ENCODE data around the gene EXOC6B.

The EXOC6B gene

DNA sequence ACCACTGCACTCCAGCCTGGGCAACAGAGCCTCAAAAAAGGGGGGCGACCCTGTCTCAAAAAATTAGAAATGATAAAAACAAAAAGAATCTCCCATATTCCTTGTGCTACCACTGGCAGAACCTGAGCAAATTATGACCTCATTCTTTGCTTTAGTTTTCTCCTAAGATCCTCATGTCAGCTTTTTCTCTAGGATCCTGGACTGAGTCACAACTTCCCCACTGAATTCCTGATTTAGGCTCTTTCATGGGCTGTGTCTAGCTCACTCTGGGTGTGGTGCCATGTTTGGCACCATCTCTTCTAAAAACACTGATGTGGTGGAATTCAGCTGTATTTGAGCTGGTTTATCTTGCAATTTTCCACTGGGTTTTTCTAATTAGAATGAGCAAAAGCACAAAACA is 37.1 kb downstream of the EXOC6B start:
- DNase-seq, result no peak

DNA sequence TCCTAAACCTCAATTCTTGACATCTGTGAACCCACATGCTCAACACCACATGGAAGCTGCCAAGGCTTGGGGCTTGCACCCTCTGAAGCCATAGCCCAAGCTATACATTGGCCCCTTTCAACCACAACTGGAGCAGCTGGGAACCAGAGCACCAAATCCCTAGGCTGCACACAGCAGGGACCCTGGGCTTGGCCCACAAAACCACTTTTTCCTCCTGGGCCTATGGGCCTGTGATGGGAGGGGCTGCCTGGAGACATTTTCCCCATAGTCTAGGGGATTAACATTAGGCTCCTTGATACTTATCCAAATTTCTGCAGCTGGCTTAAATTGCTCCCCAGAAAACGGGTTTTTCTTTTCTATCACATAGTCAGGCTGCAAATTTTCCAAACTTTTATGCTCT is 40.3 kb downstream of the EXOC6B start:
- DNase-seq, result no peak

DNA sequence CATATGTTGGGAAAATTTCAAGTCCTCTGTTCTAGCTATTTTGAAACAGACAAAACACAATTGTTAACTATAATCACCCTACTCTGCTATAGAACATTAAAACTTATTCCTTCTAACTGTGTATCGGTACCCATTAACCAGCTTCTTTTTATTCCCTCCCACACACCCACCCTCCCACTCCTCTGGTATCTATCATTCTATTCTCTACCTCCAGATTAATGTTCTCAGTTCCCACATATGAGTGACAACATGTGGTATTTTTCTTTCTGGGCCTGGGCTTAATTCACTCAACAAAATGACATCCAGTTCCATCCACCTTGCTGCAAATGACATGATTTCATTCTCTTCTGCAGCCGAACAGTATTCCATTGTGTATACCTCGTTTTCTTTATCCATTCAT is 43.3 kb downstream of the EXOC6B start:
- DNase-seq, result no peak

DNA sequence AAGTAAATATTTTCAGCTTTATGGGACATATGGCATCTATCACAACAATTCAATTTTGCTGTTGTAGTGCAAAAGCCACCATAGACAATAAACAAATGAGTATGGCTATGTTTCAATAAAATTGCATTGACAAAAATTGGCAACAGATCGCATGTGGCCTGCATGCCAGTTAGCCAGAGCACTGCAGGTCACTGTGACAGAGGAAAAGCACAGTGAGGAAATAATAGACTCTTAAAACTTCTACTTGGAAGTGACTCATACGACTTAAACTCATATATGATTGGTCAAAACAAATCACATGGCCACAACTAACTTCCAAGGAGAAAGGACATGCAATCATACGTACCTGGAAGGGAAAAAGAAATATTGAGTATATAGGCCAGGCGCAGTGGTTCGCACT is 44.4 kb downstream of the EXOC6B start:
- no peak for DNase-seq

DNA sequence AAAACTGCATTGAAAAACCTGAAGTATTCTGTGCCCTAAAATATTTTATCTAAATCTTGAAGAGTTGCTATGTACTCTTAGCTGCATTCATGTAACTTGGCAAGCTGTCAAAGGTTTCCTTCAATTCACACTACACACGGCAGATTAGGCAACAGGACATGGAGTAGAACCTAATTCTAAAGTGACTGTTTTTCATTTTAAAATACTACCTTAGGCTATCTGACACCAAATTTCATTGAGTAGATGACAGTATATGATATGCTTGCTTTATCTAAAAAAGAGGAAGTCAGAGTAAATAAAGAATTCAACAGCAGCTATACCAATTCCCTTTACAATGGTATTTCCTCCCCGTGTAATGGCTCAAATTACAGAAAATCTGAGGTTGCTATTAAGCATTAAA is 45.4 kb downstream of the EXOC6B start:
- DNase-seq, result no peak

DNA sequence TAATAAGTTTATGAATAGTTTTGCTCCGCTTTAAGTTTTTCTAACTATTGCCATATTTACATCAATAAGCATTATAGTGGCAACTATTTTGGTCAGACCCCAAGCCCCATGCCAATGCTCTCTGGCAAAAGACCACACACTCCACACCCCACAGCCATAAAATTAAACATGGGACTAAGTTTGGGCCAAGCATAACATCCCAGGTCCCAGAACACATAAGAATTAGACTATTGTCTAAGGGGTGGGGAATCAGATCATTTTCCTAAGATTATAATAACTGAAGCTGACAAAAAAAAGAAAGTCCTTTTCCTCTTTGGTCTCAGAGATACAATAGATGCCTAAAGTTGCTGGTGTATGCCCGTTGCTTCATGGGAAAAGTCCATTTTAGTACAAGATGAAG is 46.3 kb downstream of the EXOC6B start:
- no peak for DNase-seq

DNA sequence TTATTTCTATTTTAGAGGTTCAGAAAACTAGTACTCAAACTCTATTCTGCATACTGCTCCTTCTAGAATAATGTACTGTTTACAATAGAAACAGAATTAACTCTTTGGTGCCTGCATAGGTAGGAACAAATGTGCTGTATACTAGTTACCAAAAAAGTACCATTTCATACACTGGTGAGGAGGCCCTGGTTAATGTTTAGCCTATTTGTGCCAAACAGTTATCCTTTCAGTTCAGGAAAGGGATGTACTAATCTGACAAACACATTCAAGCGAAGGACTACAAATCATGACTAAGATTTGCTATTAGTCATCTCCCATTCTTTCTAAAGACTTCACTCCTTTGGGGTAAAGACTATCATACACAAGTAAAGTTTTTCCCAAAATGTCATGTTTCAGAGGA is 47.4 kb downstream of the EXOC6B start:
- no peak for DNase-seq

DNA sequence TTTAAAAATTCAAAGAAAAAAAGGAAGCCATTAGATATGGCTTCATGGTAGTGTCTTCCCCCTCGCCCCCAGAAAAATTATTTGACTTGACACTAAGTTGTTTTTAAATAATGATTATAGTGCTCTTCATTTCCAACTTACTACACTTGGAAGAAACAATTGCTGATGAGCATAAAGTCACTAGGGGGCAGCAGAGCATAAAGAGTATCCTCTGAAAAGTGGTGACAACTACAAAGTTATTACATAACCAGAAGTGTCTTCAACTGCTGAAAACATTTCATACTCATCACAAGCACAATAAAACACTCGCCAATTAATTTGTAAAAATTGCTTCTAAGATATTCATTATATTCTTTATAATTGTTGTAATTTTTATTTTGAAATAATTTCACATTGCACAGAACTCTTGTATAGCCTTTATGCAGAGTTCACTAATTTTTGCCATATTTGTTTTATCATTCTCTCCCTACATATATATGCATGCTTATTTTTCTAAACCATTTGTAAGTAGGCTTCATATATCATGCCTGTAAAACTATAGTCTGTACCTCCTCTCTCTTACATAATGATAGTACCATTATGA is 54.9 kb downstream of the EXOC6B start:
- DNase-seq, result peak; percentile 26 to 68

DNA sequence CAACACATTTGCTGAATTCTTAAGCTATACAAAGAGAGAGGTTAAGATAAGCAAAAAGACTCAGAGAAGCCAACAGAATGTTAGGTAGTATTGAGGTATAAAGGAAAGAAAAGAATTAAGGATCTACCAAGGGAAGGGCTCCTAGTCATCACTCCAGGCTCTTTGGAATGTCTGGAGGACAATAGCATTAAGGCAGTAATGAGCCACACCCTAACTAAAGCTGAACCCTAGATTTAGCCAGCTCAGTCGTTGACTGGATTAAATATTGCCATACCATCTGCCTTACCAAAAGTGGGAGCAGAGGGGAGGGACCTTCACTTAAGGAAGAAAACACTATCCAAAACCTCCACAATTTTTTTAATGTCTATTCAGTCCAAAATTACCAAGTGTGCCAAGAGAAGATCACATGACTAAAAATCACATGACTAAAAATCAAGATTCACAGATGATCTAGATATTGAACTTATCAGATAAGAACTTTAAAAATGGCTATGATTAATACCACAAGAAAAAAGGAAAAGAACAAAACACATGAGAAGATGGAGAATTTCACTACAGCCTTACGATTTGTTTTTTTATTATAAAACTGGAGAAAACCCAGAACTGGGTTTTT is 59.7 kb downstream of the EXOC6B start:
- DNase-seq, result no peak

DNA sequence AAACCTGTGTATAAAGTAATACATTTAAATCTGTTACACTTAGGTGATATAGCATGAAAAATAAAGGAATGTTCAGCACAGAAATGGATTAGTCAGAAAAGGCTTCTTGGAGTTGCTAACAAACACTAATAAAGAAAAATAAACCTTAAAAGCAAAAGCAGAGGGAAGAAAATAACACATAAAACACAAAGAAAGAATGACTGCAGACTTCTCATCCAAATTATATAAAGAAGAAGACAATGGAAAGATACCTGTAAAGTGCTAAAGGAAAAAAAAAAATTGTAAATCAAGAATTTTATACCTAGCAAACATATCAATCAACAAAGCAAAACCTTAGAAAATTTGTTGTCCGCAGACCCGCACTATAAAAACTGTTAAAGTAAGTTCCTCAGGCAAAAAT is 63.6 kb downstream of the EXOC6B start:
- no peak for DNase-seq

DNA sequence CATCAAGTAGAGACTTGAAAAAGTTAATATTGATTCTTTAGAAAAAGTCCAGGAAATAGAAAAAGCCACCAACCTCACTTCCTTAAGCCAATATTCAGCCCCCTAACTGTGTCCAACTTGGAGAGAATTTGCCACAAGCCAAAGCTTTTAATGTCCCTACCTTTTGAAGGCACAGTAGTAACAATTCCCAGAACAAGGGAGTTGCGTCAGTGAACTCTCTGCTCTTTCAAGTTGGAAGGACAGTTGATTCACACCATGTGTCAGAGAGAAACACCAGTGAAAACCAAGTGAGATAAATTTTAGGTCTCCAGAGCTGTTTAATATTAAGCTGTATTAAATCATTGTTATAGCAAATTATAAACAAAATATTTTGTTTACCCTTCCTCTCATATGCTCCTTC is 66.1 kb downstream of the EXOC6B start:
- DNase-seq, result no peak

DNA sequence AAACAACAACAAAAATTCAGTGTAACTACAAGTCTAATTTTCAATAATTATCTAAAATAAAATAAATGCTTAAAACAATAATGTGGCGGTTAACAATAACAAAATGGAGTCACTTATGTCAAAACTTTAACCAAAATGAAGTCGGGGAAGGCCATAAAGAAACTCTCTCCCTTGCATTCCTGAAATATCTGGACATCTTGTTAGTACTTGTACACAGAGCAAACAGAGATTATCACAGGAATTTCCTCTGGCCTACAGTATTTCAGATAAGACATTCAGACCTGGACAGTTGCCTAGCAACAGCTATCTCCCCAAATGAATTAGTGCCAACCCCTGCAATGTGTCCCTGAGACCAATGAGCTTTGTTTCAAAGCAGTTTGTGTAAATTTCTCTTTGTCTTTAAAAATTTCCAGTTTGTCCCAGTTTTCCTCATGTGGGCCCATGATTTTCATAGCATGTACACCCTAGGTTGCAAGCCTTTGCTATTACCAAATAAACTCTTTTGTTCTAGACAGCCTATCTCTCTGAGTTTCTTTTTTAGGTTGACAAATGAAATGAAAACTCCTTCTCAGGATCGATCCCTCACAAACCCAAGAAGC is 68.6 kb downstream of the EXOC6B start:
- DNase-seq, result no peak

DNA sequence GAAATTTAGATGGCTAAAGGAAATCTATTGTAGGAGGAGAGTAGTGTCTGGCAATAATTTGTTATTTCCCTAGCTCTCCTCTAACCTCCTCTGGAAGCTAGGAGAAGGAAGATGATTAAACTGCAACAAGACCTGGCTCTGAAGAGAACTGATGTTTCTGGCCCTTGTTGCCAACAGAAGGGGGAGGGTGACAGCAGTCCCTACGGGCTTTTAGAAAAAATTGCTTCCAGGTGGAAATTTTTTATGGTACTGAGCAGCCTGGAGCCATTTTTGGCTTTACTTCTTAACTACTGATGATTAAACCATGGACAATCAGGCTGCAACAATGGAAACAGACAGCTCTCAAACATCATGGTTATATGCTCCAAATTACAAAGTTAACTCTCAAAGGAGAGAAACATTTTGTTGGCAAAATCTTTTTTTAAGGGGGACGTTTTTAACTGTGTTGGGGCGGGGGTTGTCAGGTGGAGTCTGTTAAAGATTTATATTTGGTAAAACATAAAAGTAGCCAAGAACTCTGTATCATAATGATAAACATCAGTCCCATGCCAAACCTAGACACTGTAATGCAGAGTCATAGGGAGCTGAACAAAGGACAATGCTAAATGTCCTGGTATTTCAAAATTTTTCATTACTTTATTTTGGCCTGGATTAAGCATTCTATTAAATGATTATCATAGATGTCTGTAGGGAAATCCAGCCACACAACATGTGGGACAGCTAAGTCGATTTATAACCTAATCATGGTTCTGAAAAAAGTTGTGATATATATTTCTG is 70.0 kb downstream of the EXOC6B start:
- DNase-seq, result no peak

DNA sequence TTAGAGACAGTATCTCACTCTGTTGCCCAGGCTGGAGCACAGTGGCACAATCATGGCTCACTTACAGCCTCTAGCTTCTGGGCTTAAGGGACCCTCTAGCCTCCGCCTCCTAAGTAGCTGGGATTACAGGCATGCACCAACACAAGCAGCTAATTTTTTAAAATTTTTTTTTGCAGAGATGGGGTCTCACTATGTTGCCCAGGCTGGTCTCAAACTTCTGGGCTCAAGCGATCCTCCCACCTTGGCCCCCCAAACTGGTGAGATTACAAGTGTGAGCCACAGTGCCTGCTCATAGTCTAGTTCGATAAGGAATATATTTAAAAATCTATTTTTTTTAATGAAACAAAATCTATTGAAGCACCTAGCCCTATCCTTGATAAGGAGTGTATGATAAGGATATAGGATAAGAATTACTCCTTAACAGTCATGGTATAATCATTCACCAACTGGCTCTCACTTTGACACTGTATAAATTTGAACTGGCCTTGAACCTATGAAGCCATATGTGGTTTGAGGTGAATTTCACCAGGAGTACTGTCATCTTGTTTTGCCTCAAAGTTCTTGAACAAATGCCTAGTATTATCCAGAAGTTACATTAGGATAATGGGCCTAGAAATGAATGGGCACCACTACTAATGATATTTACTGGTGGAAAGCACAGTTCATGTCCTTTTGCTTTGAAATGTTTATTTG is 71.1 kb downstream of the EXOC6B start:
- no peak for DNase-seq

DNA sequence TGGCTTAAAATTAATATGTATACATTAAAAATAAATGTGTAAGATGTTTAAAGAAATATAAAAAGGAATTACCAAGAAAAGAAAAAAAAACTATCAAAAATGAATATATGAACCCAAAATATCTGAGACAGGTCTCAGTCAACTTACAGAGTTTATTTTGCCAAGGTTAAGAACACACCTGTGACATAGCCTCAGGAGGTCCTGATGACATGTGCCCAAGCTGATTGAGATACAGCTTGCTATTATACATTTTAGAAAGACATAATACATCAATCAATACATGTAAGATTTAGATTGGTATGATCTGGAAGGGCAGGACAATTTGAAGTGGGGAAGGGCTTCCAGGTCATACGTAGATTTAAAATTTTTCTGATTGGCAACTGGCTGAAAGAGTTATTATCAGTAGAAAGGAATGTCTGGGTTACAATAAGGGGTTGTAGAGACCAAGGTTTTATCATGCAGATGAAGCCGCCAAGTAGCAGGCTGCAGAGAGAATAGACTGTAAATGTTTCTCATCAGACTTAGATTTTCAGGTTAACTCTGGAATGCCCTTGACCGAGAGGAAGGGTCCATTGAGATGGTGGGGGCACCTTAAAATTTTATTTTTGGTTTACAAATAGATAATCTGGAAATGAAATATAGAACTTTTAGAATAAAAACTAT is 74.7 kb downstream of the EXOC6B start:
- DNase-seq, result no peak

DNA sequence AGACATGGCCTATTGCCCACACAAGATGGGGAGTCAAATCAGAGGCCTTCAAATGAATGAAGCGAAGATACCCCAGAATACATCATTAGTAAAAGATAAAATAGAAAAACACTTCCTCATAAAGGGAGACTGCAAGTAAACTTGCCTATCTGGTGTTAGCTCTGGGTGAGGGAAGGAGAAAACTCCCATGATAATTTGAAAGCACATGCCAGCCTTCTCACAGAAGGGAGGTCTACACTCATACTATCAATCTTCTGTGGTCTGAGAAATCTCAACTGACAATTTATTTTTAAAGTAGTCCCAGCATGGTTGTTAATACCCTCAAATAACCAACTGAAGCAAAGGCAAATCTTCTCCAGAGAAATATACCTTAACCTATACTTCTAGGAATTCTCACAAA is 75.4 kb downstream of the EXOC6B start:
- DNase-seq, result no peak

DNA sequence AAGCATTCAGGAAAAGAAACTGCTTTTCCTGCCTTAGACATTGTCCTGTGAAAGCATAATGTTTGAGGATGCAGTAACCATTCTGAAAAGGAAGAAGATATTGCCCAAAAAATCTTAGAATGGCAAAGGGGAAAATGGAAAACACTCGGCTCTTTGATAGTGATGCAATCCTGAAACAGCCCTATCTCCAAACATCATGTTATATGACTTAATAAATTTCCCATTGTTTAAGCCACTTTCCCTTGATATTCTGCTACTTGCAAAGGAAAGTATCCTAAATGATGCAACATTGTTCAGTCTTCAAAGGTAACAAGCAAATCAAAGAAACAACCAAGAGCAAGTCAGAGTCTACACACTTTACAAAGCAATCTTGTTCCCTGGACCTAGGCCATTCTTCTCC is 78.5 kb downstream of the EXOC6B start:
- DNase-seq, result no peak

DNA sequence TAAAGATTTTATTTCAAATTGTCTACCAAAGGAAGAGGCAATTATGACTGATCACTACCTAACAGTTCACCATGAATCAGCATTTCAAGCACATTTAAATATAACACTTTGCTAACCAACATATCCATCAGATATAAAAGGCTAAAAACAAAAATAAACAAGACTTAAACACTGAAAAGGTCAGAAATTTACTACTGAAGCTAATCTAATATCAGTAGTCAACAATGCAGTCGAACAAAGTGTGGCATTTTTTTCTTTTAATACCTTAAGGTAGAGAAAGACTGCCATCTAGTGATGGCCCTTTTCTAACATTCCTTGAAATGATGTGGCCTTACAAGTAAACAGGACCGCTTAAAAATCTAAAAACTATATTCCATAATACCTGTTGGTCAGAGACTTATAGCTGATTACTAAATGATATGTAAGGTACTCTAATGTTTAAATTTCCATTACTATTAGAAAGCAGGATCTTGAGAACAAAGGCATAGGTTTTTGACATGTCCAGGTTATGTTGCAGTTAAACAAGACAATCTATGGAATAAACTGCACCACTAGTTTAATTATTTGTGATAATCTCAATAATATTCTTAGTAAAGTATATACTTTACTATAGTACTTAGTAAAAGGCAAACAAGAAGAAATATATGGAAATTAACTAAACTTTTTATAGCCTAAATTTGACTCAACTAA is 80.0 kb downstream of the EXOC6B start:
- DNase-seq, result no peak

DNA sequence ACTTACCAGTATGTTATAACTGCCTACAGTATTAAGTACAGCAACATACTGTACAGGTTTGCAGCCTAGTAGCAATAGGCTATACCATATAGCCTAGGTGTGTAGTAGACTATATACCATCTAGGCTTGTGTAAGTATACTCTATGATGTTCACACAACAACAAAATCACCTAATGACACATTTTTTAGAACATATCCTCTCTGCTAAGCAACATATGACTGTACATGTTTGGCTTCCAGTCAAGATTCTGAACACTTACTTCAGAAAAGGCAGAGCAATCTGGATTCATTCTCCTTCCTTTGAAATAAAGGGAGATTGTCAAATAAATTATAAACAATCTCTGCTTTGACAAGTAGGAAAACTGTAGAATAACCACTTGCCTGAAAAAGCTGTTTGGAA is 81.8 kb downstream of the EXOC6B start:
- DNase-seq, result no peak

DNA sequence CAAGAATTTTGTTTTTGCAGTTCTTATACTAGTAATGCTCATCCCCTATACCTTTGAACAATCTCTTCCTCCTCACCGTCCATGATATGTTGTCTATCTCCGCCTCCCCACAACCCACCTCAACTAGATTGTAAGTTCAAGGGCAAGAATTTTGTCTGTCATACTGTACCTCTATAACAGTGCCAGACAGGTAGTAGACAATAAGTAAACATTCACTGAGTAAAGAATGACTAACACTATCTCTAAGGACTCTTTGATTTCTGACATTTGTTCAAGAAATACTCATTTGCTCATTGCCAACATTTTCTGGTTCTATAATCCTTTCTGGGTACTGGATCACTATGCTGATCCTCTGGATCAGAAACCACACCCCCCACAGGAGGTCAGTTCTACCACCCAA is 82.4 kb downstream of the EXOC6B start:
- DNase-seq, result no peak

DNA sequence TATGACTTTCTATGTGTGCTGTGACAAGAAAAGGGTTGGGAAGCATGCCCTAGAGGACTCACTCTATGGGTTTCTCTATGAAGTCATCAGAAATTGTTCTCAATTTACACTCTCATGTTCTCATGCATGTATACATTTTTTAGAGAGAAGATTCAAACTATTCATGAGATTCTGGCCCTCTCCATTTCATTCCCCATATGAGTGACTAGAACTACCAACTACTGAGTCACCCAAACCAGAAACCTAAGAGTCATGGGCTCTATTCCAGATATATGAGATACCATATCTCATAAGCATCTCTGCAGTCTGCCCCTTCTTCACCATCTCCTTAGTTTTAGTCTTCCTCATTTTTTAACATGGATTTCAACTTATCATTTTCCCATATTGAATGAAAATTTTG is 87.7 kb downstream of the EXOC6B start:
- DNase-seq, result no peak

DNA sequence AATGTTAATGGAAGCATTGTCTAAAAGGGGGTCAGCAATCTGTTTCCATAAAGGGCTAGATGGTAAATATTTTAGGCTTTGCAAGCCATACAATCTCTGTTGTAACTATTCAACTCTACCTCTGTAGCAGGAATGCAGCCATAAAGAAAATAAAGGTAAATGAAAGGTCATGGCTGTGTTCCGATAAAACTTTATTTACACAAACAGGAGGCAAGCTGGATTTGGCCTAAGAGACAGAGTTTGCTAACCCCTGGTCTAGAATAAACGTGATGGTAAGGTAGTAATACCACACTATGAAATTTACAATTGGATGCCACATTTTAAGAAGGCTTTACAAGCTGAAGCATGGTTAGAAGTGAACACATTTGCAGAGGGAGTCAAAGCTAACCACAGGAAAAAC is 91.4 kb downstream of the EXOC6B start:
- DNase-seq, result no peak

Measured in stimulated activated CD4-positive, alpha-beta T cell treated with anti-CD3 and anti-CD28 coated beads, Interleukin-2, amount 100 ng/mL, for 24 hours (primary cell).